Duodenal mucosa (tissue), 2 donors: ENCODE data around the gene PLEKHH1.

ENCODE experiments used
- H3K27ac ChIP-seq: one replicate; pipeline ENCODE4 v1.7.0; 2013; ENCODE audit warnings: low read depth, low read length
- H3K27me3 ChIP-seq, 2 donors: one replicate each; pipeline ENCODE4 v1.7.0; 2013; ENCODE audit warnings: low read length in 2 of 2, control low read depth in 1 of 2; ENCODE audit not compliant: insufficient read depth in 2 of 2, control insufficient read depth in 1 of 2
- H3K36me3 ChIP-seq, 2 donors: one replicate each; pipeline ENCODE4 v1.7.0; 2013; ENCODE audit warnings: low read length in 2 of 2, control low read depth in 1 of 2; ENCODE audit not compliant: insufficient read depth in 2 of 2, control insufficient read depth in 1 of 2
- H3K4me1 ChIP-seq, 2 donors: one replicate each; pipeline ENCODE4 v1.7.0; 2013; ENCODE audit warnings: low read length in 2 of 2, control low read depth in 1 of 2; ENCODE audit not compliant: insufficient read depth in 2 of 2, control insufficient read depth in 1 of 2
- H3K4me3 ChIP-seq, 2 donors: one replicate each; pipeline ENCODE4 v1.7.0; 2013; ENCODE audit warnings: low read length in 2 of 2, low read depth in 1 of 2
- H3K9ac ChIP-seq, 2 donors: one replicate each; pipeline ENCODE4 v1.7.0; 2013; ENCODE audit warnings: low read length in 2 of 2, low read depth in 1 of 2
- H3K9me3 ChIP-seq, 2 donors: one replicate each; pipeline ENCODE4 v1.7.0; 2013; ENCODE audit warnings: low read length in 2 of 2, control low read depth in 1 of 2; ENCODE audit not compliant: control insufficient read depth in 1 of 2

The PLEKHH1 gene

DNA sequence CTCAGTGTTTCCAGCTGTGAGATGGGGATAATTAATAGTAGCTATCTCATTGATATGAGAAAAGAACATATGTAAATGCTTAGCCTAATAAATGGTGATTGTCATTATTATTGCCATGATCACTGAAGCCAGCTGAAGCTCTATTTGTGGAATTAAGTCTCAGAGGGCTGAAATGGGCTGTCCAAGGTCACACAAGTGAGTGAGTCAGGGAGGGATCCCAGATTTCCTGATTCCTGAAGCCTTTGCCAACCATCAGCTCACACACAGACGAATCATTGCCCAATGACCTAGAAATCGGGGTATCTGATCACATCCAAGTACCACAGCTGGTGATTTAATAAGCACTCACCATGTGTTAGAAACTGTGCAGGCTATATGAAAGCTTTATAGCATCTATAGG lies 23.0 kb upstream of the PLEKHH1 start:
- Histone ChIP-seq H3K9ac (no peak overlapping the region), H3K4me1 (peaks cover 14 to 16% of the 10 kb centered on the region in 2 donors), H3K9me3 (no peaks in the 10 kb centered on the region), H3K4me3 (no peak overlapping the region), H3K36me3 (no peaks in the 10 kb centered on the region), H3K27me3 (no peaks in the 10 kb centered on the region), H3K27ac (no peak overlapping the region)

DNA sequence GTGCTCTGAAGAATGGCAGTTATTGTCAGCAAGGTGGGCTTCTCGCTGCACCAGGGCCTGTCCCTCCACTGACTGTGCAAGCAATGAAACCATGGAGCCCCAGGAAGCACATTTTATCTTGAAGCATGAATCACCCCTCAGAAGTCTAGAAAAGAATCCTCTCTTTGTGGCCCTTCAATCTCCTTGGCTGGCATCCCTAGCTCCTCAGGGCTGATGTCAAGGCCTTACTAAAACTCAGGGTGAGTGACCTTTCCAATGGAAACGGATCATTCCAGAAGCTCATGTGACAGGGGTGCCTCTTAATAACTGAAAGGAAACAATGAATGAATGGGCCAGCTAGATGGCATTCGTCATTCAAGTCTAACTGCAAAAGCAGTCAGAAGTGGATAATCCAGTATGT lies 22.3 kb upstream of the PLEKHH1 start:
- H3K36me3 ChIP-seq, result no peaks in the 10 kb centered on the region

DNA sequence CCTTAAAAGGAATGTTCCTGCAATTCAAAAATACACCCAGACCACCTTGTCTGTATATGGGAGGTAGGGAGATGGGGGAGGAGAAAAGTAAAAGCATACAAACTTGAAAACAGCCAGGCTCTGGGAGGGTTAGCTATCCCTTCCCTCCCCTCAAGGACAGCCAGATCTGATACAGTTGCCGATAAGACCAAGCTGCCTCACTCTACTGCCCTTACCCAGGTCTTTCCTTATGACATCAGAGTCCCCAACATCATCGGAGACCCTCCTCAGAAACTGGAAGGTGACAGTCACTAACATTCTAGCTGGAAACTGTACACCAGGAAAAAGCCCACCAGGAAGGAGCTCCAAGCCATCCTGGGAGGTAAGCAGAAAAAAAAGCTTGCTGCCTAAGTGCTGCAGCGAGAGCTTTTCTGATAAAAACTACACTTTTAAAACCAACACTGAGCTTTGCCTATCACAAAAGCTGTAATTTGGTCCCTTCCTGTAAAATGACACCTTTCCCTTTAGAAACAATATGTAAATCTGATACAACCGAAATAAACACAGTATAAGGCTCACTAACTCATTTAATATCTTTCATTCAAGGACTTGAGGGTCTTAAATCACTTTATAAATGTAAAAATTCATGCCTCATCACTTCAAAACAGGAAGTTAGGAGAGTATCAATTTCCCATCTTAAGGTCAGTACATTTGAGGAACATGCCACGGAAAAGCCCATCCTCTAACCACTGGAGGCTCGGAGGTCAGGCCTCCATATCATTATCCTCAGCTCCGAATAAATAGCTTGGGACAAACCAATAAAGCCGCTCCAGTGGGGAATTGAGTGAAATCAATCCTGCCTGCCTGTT lies 20.4 kb upstream of the PLEKHH1 start:
- Histone ChIP-seq H3K27me3 (no peaks in the 10 kb centered on the region), H3K36me3 (no peaks in the 10 kb centered on the region), H3K9me3 (no peaks in the 10 kb centered on the region), H3K9ac (no peak overlapping the region), H3K4me1 (peaks cover 14 to 24% of the 10 kb centered on the region in 2 donors), H3K27ac (no peak overlapping the region), H3K4me3 (no peak overlapping the region)

More for the DNA sequence above, 22.3 kb upstream of the PLEKHH1 start:
- H3K27ac ChIP-seq, result no peak overlapping the region
- no peak overlapping the region for H3K4me3 ChIP-seq
- H3K4me1 ChIP-seq, result peaks cover 14 to 21% of the 10 kb centered on the region in 2 donors
- H3K9ac ChIP-seq, result no peak overlapping the region
- no peaks in the 10 kb centered on the region for H3K9me3 ChIP-seq
- H3K27me3 ChIP-seq, result no peaks in the 10 kb centered on the region

DNA sequence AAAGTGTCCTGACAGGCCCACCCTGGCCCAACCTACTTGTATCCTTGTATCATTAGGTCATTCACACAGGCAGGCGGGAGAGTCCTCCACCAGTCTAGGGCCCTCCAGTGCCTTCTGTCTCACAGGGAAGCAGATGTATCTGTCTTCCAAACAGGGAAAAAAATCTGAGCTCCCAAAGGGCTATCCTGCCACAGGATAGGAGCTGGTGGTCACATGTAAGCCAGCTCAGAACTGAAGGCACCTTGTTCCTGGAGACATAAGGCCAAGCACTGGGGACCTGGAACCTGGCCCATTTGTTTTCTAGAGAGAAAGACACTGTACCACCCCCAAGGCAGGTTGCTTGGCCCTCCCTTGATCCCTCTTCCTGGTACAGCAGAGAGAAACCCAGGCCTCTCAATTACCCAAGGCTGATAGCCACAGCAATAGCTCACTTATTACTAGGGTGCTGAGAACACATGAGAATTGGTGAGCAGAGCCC lies 19.4 kb upstream of the PLEKHH1 start:
- no peaks in the 10 kb centered on the region for H3K9me3 ChIP-seq
- peaks cover 14 to 24% of the 10 kb centered on the region in 2 donors for H3K4me1 ChIP-seq
- no peaks in the 10 kb centered on the region for H3K36me3 ChIP-seq
- no peak overlapping the region for H3K27ac ChIP-seq
- H3K27me3 ChIP-seq, result no peaks in the 10 kb centered on the region
- peak overlapping the region; percentile 79 to 80 for H3K4me3 ChIP-seq
- peak overlapping the region; percentile 51 to 65 for H3K9ac ChIP-seq

DNA sequence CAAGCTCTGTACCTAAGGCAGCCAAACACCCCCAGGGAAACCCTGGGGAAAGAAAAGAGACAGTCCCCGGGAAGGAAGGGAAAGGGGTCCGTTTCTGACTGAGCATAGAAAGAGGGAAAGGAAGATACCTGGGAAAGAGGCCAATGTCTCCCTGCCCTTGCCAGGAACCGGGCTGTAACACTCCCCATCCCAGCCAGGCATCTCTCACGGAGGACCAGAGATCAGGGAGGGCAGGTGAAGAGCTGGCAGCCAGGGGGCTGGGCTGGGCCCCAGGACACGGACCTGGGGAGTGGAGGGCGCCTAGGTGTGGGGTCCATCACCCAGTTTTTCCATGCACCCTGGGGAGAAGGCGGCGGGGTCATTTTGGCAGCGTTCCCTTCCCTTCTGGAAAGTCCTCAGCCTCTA lies 18.9 kb upstream of the PLEKHH1 start:
- Histone ChIP-seq H3K4me3 (peak overlapping the region; percentile 79 to 80), H3K9ac (peak overlapping the region; percentile 51 to 65), H3K27ac (no peak overlapping the region), H3K9me3 (no peaks in the 10 kb centered on the region), H3K36me3 (no peaks in the 10 kb centered on the region), H3K27me3 (peaks cover under 1% of the 10 kb centered on the region in 2 donors), H3K4me1 (peaks cover 14 to 24% of the 10 kb centered on the region in 2 donors)

DNA sequence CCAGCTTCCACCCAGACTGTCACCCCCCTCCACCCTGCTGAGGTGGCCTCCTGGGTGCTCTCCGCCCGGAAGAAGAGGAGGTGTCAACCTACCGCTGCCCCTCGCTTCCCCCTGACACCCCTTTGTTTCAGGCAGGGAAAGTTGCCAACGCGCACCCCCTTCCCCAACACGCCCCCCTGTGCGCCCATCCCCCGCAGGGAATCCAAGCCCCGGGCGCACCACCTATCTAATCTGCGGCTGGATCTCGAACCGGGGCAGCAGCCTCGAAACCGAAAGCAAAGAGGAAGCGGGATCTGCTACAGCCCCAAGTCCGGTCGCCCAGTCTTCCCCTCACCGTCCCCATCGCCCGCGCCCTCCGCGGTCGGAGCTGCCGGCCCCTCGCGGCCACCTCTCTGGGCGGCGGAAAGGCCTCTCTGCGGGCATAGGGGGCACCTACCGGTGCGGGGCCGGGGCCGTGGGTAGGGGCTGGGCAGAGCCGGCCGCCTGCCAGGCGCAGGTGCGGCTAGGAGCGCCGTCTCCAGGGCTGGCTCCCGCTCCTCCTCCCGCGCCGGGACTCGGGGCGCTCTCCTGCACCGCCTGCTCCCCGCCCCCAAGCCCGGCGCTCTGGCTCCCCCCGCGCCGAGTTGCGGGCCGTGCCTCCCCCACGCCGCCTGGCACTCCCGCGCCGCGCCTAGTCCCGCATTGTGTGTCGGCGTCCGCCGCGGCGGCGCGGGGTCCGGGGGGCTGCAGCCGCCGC lies 18.3 kb upstream of the PLEKHH1 start:
- peak overlapping the region; percentile 79 to 80 for H3K4me3 ChIP-seq
- no peak overlapping the region for H3K27ac ChIP-seq
- peak overlapping the region; percentile 51 to 65 for H3K9ac ChIP-seq
- H3K4me1 ChIP-seq, result peaks cover 14 to 24% of the 10 kb centered on the region in 2 donors
- no peaks in the 10 kb centered on the region for H3K36me3 ChIP-seq
- peaks cover 3 to 5% of the 10 kb centered on the region in 2 donors for H3K27me3 ChIP-seq
- H3K9me3 ChIP-seq, result no peaks in the 10 kb centered on the region

- H3K27me3 ChIP-seq, result peaks cover 3 to 5% of the 10 kb centered on the region in 2 donors
- H3K9ac ChIP-seq, result peak overlapping the region in 1 of 2 donors; percentile 38
- H3K4me3 ChIP-seq, result peak overlapping the region; percentile 62 to 80
- H3K4me1 ChIP-seq, result peaks cover 14 to 24% of the 10 kb centered on the region in 2 donors
- H3K27ac ChIP-seq, result no peak overlapping the region
- H3K9me3 ChIP-seq, result no peaks in the 10 kb centered on the region
- H3K36me3 ChIP-seq, result no peaks in the 10 kb centered on the region
Observed at GRCh38 chr14:67515386-67516079, 17.6 kb upstream of the PLEKHH1 start.

DNA sequence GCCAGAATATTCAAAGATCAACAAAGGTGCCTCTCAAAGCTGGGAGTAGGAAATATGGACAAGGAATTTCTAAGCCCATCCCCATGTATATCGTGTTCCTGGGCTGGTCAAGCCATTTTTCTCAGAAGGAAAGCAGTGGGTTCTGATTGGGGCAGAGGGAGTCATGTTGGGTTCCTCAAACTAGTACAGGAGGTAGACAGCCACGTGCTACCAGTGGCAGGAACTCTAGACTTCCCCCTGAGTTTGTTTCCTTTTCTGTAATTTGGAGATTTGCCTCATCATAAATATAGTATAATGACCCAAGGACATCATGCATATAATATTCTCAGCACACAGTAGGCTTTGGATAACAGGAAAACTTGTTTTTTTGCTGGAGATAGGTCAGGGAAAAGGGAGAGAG lies 16.4 kb upstream of the PLEKHH1 start:
- Histone ChIP-seq H3K4me3 (no peak overlapping the region), H3K36me3 (no peaks in the 10 kb centered on the region), H3K27ac (no peak overlapping the region), H3K4me1 (peaks cover 14 to 24% of the 10 kb centered on the region in 2 donors), H3K9ac (no peak overlapping the region), H3K9me3 (no peaks in the 10 kb centered on the region), H3K27me3 (peaks cover 3 to 5% of the 10 kb centered on the region in 2 donors)

GRCh38 chr14:67517083-67517482 lies 16.0 kb upstream of the PLEKHH1 start:
- H3K27ac ChIP-seq, result no peak overlapping the region
- H3K4me3 ChIP-seq, result no peak overlapping the region
- H3K4me1 ChIP-seq, result peaks cover 14 to 24% of the 10 kb centered on the region in 2 donors
- no peaks in the 10 kb centered on the region for H3K36me3 ChIP-seq
- no peak overlapping the region for H3K9ac ChIP-seq
- H3K9me3 ChIP-seq, result no peaks in the 10 kb centered on the region
- H3K27me3 ChIP-seq, result peaks cover 3 to 5% of the 10 kb centered on the region in 2 donors
